GM19438 (cell line): ENCODE results near the gene HOMEZ.
"Not testable (repeated sequence)": the region's sequence is repeated elsewhere in the genome, so short reads cannot be mapped to it uniquely, and the experiment has no call there.

Experiments
- ATAC-seq: cut with Tn5 transposase; IDR thresholded peaks from one replicate; pipeline ENCODE4 v1.9.1; 2021; ENCODE audit warnings: low read depth; ENCODE audit not compliant: unreplicated experiment

HOMEZ gene

DNA sequence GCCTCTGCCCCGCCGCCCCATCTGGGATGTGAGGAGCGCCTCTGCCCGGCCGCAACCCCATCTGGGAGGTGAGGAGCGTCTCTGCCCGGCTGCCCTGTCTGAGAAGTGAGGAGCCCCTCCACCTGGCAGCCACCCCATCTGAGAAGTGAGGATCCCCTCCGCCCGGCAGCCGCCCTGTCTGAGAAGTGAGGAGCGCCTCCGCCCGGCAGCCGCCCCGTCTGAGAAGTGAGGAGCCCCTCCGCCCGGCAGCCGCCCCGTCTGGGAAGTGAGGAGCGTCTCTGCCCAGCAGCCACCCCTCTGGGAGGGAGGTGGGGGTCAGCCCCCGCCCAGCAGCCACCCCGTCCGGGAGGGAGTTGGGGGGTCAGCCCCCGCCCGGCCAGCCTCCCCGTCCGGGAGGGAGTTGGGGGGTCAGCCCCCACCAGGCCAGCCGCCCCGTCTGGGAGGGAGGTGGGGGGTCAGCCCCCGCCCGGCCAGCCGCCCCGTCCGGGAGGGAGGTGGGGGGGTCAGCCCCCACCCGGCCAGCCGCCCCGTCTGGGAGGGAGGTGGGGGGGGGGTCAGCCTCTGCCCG is 53.6 kb downstream of the HOMEZ start:
- ATAC-seq = not testable (repeated sequence)

DNA sequence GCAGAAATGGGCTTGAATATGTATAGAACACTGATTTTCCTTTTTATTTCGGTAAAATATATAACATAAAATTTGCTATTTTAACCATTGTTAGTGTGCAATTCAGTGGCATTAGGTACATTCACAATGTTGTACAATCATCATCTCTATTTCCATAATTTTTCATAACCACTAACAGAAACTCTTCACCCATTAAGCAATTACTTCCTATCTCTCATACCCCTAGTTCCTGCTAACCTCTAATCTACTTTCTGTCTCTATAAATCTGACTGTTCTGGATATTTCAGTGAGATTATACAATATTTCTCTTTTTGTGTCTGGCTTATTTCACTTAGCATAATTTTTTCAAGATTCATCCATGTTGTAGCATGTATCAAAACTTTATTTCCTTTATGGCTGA is 57.1 kb downstream of the HOMEZ start:
- no peak for ATAC-seq

DNA sequence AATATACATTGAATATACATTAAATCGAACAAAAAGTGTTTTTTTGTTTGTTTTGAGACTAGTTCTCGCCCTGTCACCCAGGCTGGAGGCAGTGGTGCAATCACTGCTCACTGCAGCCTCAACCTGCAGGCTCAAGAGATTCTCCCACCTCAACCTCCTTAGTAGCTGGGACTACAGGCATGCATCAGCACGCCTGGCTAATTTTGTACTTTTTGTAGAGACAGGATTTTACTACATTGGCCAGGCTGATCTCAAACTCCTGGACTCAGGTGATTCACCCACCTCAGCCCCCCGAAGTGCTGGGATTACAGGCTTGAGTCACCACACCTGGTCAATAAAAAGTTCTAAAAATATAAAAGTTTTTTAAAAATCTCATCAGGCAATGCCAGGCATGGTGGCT is 58.4 kb downstream of the HOMEZ start:
- no peak for ATAC-seq

DNA sequence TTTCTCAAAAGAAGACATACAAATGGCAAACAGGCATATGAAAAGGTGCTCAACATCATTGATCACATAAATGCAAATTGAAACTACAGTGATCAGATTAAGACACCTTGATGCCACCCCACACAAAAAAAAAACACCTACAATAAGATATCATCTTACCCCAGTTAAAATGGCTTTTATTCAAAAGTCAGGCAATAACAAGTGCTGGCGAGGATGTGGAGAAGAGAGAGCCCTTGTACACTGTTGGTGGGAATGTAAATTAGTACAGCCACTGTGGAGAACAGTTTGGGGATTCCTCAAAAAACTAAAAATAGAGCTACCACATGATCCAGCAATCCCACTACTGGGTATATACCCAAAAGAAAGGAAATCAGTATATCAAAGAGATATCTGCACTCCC is 61.0 kb downstream of the HOMEZ start:
- ATAC-seq = not testable (repeated sequence)
